NK-92 (cell line): ENCODE data around the gene USP6.
"Not testable (repeated sequence)": the region's sequence is repeated elsewhere in the genome, so short reads cannot be mapped to it uniquely, and the experiment has no call there.

Source experiments
- DNase-seq: peaks from one replicate; lab custom pipeline; 2025; ENCODE audit not compliant: unreplicated experiment; lab: John Stamatoyannopoulos, UW

Gene USP6

GRCh38 chr17:5115673-5116651 lies at the start of gene USP6:
USP6 (plus strand) TSS chr17:5116032; CDS start chr17:5130368, 14,336 bp downstream.
- DNase-seq = no peak

- no peak for DNase-seq
These were observed 47.6 kb upstream of the USP6 start for GRCh38 chr17:5068236-5068635.

- no peak for DNase-seq
These were observed 46.1 kb upstream of the USP6 start for GRCh38 chr17:5069724-5070123.

- not testable (repeated sequence) for DNase-seq
These were observed 40.4 kb upstream of the USP6 start for GRCh38 chr17:5075472-5075871.

- not testable (repeated sequence) for DNase-seq
These were observed 38.6 kb upstream of the USP6 start for GRCh38 chr17:5077275-5077674.

- no peak for DNase-seq
These were observed 38.1 kb upstream of the USP6 start for GRCh38 chr17:5077781-5078105.

GRCh38 chr17:5078106-5079028 lies 37.5 kb upstream of the USP6 start, which contains the start of gene ZFP3:
ZFP3 (plus strand) TSS chr17:5078467; CDS start chr17:5091505, 13,038 bp downstream.
- DNase-seq = no peak

GRCh38 chr17:5080591-5080990 lies 35.2 kb upstream of the USP6 start:
- DNase-seq = no peak

- DNase-seq = no peak
These were observed 23.4 kb upstream of the USP6 start for GRCh38 chr17:5092218-5093010.

GRCh38 chr17:5096731-5097100 lies 19.1 kb upstream of the USP6 start:
- no peak for DNase-seq

GRCh38 chr17:5097101-5097834 lies 18.6 kb upstream of the USP6 start:
- no peak for DNase-seq

- DNase-seq = no peak
These were observed 16.6 kb upstream of the USP6 start for GRCh38 chr17:5099271-5099670.

- no peak for DNase-seq
These were observed 15.0 kb upstream of the USP6 start for GRCh38 chr17:5100832-5101231.

GRCh38 chr17:5110816-5111215 lies 5.0 kb upstream of the USP6 start:
- DNase-seq = no peak

GRCh38 chr17:5111402-5112204 lies 4.2 kb upstream of the USP6 start, which contains the start of gene ZNF232:
ZNF232 (minus strand) TSS chr17:5111878; CDS start chr17:5111822, 56 bp downstream.
- peak; percentile 50 for DNase-seq

GRCh38 chr17:5118219-5118618 lies 2.4 kb downstream of the USP6 start:
- DNase-seq = no peak

- no peak for DNase-seq
These were observed 4.2 kb downstream of the USP6 start for GRCh38 chr17:5120036-5120435.

GRCh38 chr17:5120436-5121185 lies 4.8 kb downstream of the USP6 start:
- DNase-seq = not testable (repeated sequence)
